Colonic mucosa (tissue), 4 donors: Measurements from ENCODE around the gene KLHL17. TPM values are rescaled to one million over a fixed set of nuclear protein-coding genes. Genes with fewer than 3 reads are reported as not detected.

Experiments used
- DNase-seq: peaks from one replicate; pipeline ENCODE4 v3.0.0-alpha.2; 2020
- H3K27ac ChIP-seq: fragments of 200-600 bp; one replicate; pipeline ENCODE4 v1.8.0; 2021
- H3K27me3 ChIP-seq: fragments of 200-600 bp; one replicate; pipeline ENCODE4 v1.8.0; 2021
- H3K36me3 ChIP-seq: fragments of 200-600 bp; one replicate; pipeline ENCODE4 v1.8.0; 2021
- H3K4me1 ChIP-seq: fragments of 200-600 bp; one replicate; pipeline ENCODE4 v1.8.0; 2021; ENCODE audit warnings: mild to moderate bottlenecking
- H3K4me3 ChIP-seq: fragments of 200-600 bp; one replicate; pipeline ENCODE4 v1.8.0; 2021
- H3K9ac ChIP-seq, 2 donors: one replicate each; pipeline ENCODE4 v1.7.0; 2013; ENCODE audit warnings: control low read depth in 2 of 2, low read depth in 2 of 2, low read length in 2 of 2
- H3K9me3 ChIP-seq: fragments of 200-600 bp; one replicate; pipeline ENCODE4 v1.8.0; 2021
- CTCF ChIP-seq: fragments of 200-600 bp; IDR thresholded peaks from one replicate; pipeline ENCODE4 v1.8.0; 2022; ENCODE audit warnings: antibody characterized with exemption, mild to moderate bottlenecking
- intact Hi-C: fragments of 100-400 bp; cut with DNase I; formaldehyde crosslinking; loops from one replicate; pipeline ENCODE4 v1.14.1; 2022
- total RNA-seq, 2 donors: library from RNA; stranded (reverse); fragmentation: NEBNext Ultra II Directional in 1 of 2; extraction: Animal tissue kit (Norgen Biotek cat#: 25700) in 1 of 2; gene quantifications; one replicate each; pipeline ENCODE4 v1.2.1, GENCODE V29; 2021
- donor health status: healthy.
- donor health status: DM: no; HTN: no; CAD: no.
- donor health status: DM: no; HTN: no; CAD: no.

The KLHL17 gene
- total RNA-seq, 2 donors from 2014 or later: 9.9 to 16.7 TPM

- peaks cover 36% of the 10 kb centered on the region for H3K27me3 ChIP-seq
- no peaks in the 10 kb centered on the region for H3K36me3 ChIP-seq
- no peaks in the 10 kb centered on the region for H3K9me3 ChIP-seq
- no peak for TF ChIP-seq CTCF
- no peak overlapping the region for H3K4me3 ChIP-seq
- no peak for DNase-seq
- peaks cover 7% of the 10 kb centered on the region for H3K4me1 ChIP-seq
- intact Hi-C loops: no loop called here
- H3K9ac ChIP-seq: no peak overlapping the region
- no peak overlapping the region for H3K27ac ChIP-seq
Observed at GRCh38 chr1:971751-972506, 11.5 kb downstream of the KLHL17 start.

- no peaks in the 10 kb centered on the region for H3K36me3 ChIP-seq
- no peak for TF ChIP-seq CTCF
- H3K9ac ChIP-seq: no peak overlapping the region
- no peaks in the 10 kb centered on the region for H3K9me3 ChIP-seq
- peaks cover 32% of the 10 kb centered on the region for H3K27me3 ChIP-seq
- H3K27ac ChIP-seq: no peak overlapping the region
- DNase-seq: no peak
- H3K4me1 ChIP-seq: peaks cover 3% of the 10 kb centered on the region
- no peak overlapping the region for H3K4me3 ChIP-seq
- intact Hi-C loops: no loop called here
Observed at GRCh38 chr1:972726-973458, 12.5 kb downstream of the KLHL17 start.

- H3K9me3 ChIP-seq: no peaks in the 10 kb centered on the region
- H3K4me3 ChIP-seq: no peak overlapping the region
- H3K36me3 ChIP-seq: no peaks in the 10 kb centered on the region
- no peak for TF ChIP-seq CTCF
- no peak for DNase-seq
- no peak overlapping the region for H3K27ac ChIP-seq
- H3K9ac ChIP-seq: no peak overlapping the region
- intact Hi-C loops: no loop called here
- peaks cover 24% of the 10 kb centered on the region for H3K27me3 ChIP-seq
- peaks cover 3% of the 10 kb centered on the region for H3K4me1 ChIP-seq
Observed at GRCh38 chr1:973459-974292, 13.3 kb downstream of the KLHL17 start.

GRCh38 chr1:974293-974640 lies 13.9 kb downstream of the KLHL17 start:
- H3K27me3 ChIP-seq: peaks cover 22% of the 10 kb centered on the region
- H3K9ac ChIP-seq: no peak overlapping the region
- H3K4me1 ChIP-seq: peaks cover 3% of the 10 kb centered on the region
- no peaks in the 10 kb centered on the region for H3K9me3 ChIP-seq
- DNase-seq: no peak
- no peak overlapping the region for H3K27ac ChIP-seq
- H3K4me3 ChIP-seq: no peak overlapping the region
- intact Hi-C loops: no loop called here
- no peak for TF ChIP-seq CTCF
- no peaks in the 10 kb centered on the region for H3K36me3 ChIP-seq

GRCh38 chr1:974687-975328 lies 14.4 kb downstream of the KLHL17 start:
- peaks cover 22% of the 10 kb centered on the region for H3K27me3 ChIP-seq
- no peak overlapping the region for H3K4me3 ChIP-seq
- no peak overlapping the region for H3K9ac ChIP-seq
- H3K4me1 ChIP-seq: peaks cover 3% of the 10 kb centered on the region
- intact Hi-C loops: no loop called here
- no peaks in the 10 kb centered on the region for H3K9me3 ChIP-seq
- DNase-seq: no peak
- H3K36me3 ChIP-seq: no peaks in the 10 kb centered on the region
- H3K27ac ChIP-seq: no peak overlapping the region
- no peak for TF ChIP-seq CTCF
